Lower lobe of right lung (tissue), 2 donors: ENCODE measurements around the gene DDX46. TPM values are rescaled to one million over a fixed set of nuclear protein-coding genes. Genes with fewer than 3 reads are reported as not detected.
"Not testable (repeated sequence)": the region's sequence is repeated elsewhere in the genome, so short reads cannot be mapped to it uniquely, and the experiment has no call there.

Experiments
- ATAC-seq, 2 donors: fragments of 200-7000 bp; cut with Tn5 transposase; one replicate each; pipeline ENCODE4 v1.9.1; 2020 to 2022; ENCODE audit warnings: mild to moderate bottlenecking in 2 of 2, moderate library complexity in 2 of 2
- DNase-seq: peaks from one replicate; pipeline ENCODE4 v3.0.0-alpha.2; 2020
- H3K27ac ChIP-seq: fragments of 200-600 bp; one replicate; pipeline ENCODE4 v1.8.0; 2022
- H3K27me3 ChIP-seq: fragments of 200-600 bp; one replicate; pipeline ENCODE4 v1.8.0; 2022; ENCODE audit warnings: low read depth
- H3K36me3 ChIP-seq: fragments of 200-600 bp; one replicate; pipeline ENCODE4 v1.8.0; 2022; ENCODE audit warnings: mild to moderate bottlenecking
- H3K4me1 ChIP-seq: fragments of 200-600 bp; one replicate; pipeline ENCODE4 v1.8.0; 2022
- H3K4me3 ChIP-seq: fragments of 200-600 bp; one replicate; pipeline ENCODE4 v1.8.0; 2022; ENCODE audit warnings: mild to moderate bottlenecking
- H3K9me3 ChIP-seq: fragments of 200-600 bp; one replicate; pipeline ENCODE4 v1.8.0; 2022
- CTCF ChIP-seq: fragments of 200-600 bp; IDR thresholded peaks from one replicate; pipeline ENCODE4 v1.8.0; 2022; ENCODE audit warnings: antibody characterized with exemption, mild to moderate bottlenecking
- intact Hi-C: fragments of 100-400 bp; cut with DNase I; formaldehyde crosslinking; loops from one replicate; pipeline ENCODE4 v1.11.0; 2022
- total RNA-seq: library from RNA; stranded (reverse); fragmentation: NEBNext Ultra II Directional; extraction: Animal tissue kit (Norgen Biotek cat#: 25700); gene quantifications from one replicate; pipeline ENCODE4 v1.2.1, GENCODE V29; 2021
- donor health status: DM: no; HTN: yes; CAD: no; lungs with severe emphysema.

The DDX46 gene
- total RNA-seq, 1 donor from 2014 or later, result 43.3 TPM

GRCh38 chr5:134846641-134846960 is 88.0 kb downstream of the DDX46 start:
- intact Hi-C loops, result no loop called here
- peak; percentile 2 to 9 for ATAC-seq
- Histone ChIP-seq H3K4me1 (peaks cover 56% of the 10 kb centered on the region), H3K4me3 (peak overlapping the region; percentile 81), H3K27me3 (no peaks in the 10 kb centered on the region), H3K36me3 (peaks cover 26% of the 10 kb centered on the region), H3K9me3 (no peaks in the 10 kb centered on the region), H3K27ac (peak overlapping the region; percentile 97)
- no peak for TF ChIP-seq CTCF
- no peak for DNase-seq

DNA sequence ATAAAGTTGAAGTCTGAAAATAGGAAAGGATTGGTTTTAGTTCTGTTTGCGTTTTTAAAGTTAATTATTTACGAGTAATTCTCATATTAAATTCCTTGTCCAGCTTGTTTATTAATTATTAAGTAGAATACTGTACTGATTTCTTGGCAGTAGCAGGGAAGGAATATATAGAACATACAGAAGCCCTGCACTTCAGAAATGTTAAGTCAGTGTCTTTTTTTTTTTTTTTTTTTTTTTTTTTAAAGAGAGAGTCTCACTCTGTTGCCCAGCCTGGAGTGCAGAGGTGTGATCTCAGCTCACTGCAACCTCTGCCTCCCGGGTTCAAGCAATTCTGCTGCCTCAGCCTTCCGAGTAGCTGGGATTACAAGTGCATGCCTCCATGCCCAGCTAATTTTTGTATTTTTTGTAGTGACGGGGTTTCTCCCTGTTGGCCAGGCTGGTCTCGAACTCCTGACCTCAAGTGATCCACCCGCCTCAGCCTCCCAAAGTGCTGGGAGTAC is 90.9 kb downstream of the DDX46 start:
- H3K4me3 ChIP-seq, DNase-seq, ATAC-seq, H3K27me3 ChIP-seq, intact Hi-C loops, H3K27ac ChIP-seq, H3K9me3 ChIP-seq: not testable (repeated sequence)
- Histone ChIP-seq H3K36me3 (peaks cover 43% of the 10 kb centered on the region), H3K4me1 (peaks cover 58% of the 10 kb centered on the region)

GRCh38 chr5:134851307-134851923 is 92.8 kb downstream of the DDX46 start:
- Histone ChIP-seq H3K4me1 (peaks cover 49% of the 10 kb centered on the region), H3K36me3 (peaks cover 63% of the 10 kb centered on the region), H3K27ac (no peak overlapping the region), H3K27me3 (no peaks in the 10 kb centered on the region), H3K4me3 (no peak overlapping the region), H3K9me3 (no peaks in the 10 kb centered on the region)
- peak; percentile 25 for TF ChIP-seq CTCF
- intact Hi-C loops, result no loop called here
- ATAC-seq (peak in 1 of 2 donors; percentile 49), DNase-seq (no peak)

DNA sequence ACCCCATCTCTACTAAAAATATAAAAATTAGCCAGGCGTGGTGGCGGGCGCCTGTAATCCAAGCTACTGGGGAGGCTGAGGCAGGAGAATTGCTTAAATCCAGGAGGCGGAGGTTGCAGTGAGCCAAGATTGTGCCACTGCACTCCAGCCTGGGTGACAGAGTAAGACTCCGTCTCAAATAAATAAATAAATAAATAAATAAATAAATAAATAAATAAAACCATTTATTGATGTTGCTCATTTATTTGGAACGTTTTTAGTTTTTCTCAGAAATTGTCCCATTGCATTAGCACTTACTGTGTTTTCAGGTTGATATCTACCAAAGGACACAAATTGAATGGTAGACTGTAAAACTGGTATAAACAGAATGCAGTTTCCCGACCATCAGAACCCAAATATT is 97.9 kb downstream of the DDX46 start:
- H3K27ac ChIP-seq, ATAC-seq, intact Hi-C loops, H3K4me1 ChIP-seq, H3K9me3 ChIP-seq, H3K27me3 ChIP-seq, DNase-seq, H3K4me3 ChIP-seq: not testable (repeated sequence)
- H3K36me3 ChIP-seq, result peaks cover 88% of the 10 kb centered on the region

DNA sequence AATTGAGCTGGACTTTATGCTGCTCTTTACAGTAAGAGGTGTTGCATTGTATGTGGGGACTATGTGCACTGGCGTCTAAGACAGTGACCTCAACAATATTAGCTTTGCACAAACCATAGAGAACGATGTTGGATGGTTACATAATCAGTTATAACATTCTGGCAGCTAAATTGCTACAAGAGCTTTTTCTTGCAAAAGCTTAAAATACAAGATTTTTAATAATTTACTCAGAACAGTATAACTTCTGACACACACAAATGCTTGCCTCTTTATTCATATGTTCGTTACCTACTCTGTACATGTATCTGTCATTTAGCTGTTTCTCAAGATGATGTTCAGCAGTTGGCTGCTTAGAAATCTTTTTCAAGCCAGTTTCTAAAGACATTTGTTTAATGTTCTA is 98.8 kb downstream of the DDX46 start:
- no peaks in the 10 kb centered on the region for H3K27me3 ChIP-seq
- no peak for TF ChIP-seq CTCF
- H3K9me3 ChIP-seq, result no peaks in the 10 kb centered on the region
- peaks cover 84% of the 10 kb centered on the region for H3K36me3 ChIP-seq
- DNase-seq (no peak), ATAC-seq (no peak)
- no peaks in the 10 kb centered on the region for H3K4me1 ChIP-seq
- intact Hi-C loops, result no loop called here
- no peak overlapping the region for H3K27ac ChIP-seq
- H3K4me3 ChIP-seq, result no peak overlapping the region

DNA sequence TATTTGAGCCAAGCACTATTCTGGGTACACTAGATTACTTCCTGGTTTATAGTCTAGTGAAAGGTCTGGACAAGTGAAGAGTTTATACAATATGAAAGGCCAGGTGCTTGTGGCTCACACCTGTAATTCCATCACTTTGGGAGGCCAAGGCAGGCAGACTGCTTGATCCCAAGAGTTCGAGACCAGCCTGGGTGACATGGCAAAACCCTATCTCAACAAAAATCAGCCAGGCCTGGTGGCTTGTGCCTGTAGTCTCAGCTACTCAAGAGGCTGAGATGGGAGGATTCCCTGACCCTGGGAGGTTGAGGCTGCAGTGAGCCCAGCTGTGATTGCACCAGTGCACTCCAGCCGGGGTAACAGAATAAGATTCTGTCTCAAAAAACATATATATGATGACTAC is 106.1 kb downstream of the DDX46 start:
- no peak for TF ChIP-seq CTCF
- H3K36me3 ChIP-seq, result peaks cover 19% of the 10 kb centered on the region
- no peaks in the 10 kb centered on the region for H3K9me3 ChIP-seq
- H3K4me3 ChIP-seq, result no peak overlapping the region
- intact Hi-C loops, result no loop called here
- no peaks in the 10 kb centered on the region for H3K27me3 ChIP-seq
- no peak for ATAC-seq
- no peak overlapping the region for H3K27ac ChIP-seq
- no peak for DNase-seq
- H3K4me1 ChIP-seq, result no peaks in the 10 kb centered on the region
